Right lung (tissue), 5 donors: ENCODE results near the gene HDGFL2. TPM values are rescaled to one million over a fixed set of nuclear protein-coding genes. Genes with fewer than 3 reads are reported as not detected.
"Not testable (repeated sequence)": the region's sequence is repeated elsewhere in the genome, so short reads cannot be mapped to it uniquely, and the experiment has no call there.

Experiments used
- DNase-seq, 2 donors: peaks; one replicate each; pipeline ENCODE4 v3.0.0-alpha.2; 2013
- polyA plus RNA-seq, 5 donors: library from polyadenylated mRNA; unstranded; fragments of 120-200 nt; gene quantifications; one replicate each; pipeline versions ENCODE4 v1.2.1 to v1.2.3, GENCODE V29; 2013; ENCODE audit warnings: inconsistent platforms in 1 of 5, low replicate concordance in 1 of 5; ENCODE audit not compliant: insufficient read length in 5 of 5, insufficient read depth in 1 of 5

HDGFL2 gene
- polyA plus RNA-seq, 5 donors = 59.1 to 97.0 (median 77.2) TPM

DNA sequence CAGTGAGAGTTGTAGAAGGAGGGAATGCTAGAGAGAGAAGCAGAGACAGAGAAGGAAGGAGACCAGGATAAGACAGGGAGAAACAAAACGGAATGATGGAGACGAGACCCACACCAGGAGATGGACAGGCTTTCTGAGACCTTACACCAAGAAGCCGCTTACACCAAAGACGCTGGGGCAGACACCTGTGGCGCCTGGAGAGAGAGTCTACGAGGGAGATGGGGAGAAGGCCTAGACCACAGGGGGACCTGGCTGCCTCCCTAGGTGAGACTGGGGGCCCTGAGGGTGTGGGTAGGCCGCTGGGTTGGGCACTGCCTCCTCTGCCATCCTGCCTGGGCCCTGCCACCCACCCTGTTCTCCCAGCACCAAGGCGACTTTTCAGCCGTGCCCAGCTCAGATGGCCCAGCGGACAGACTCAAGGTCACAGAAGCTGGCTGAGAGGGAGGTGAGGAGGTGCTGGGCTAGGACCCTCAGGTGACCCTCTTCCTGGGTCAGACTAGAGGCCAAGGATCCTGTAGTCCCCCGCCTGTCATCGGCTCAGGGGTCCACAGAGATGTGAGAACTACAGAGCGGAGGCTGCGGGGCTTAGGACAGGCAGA, 57.9 kb downstream of the HDGFL2 start:
- no peak for DNase-seq

DNA sequence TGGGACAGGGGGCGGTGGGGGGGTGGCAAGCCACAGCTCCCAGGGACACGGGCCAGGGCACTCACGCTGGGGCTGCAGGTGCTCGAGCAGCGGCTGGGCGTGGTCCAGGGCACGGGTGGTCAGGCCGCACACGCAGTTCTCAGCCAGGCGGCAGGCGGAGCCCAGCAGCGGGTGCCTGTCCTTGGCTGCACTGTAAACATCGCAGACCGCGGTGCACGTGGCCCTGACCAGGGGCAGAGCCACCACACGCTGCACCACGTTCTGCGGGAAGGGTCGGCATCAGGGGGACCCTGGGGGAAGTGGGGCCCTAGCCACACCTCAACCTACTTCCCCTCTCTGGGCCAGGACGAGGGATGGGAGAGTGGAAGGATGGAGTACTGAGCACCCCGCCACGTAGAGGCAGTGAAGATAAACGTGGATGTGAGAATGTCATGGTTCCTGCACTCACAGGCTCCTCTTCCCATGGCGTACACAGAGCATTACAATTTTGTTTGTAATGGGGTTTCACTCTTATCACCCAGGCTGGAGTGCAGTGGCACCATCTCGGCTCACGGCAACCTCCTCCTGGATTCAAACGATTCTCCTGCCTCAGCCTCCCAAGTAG, 59.6 kb downstream of the HDGFL2 start:
- no peak for DNase-seq

DNA sequence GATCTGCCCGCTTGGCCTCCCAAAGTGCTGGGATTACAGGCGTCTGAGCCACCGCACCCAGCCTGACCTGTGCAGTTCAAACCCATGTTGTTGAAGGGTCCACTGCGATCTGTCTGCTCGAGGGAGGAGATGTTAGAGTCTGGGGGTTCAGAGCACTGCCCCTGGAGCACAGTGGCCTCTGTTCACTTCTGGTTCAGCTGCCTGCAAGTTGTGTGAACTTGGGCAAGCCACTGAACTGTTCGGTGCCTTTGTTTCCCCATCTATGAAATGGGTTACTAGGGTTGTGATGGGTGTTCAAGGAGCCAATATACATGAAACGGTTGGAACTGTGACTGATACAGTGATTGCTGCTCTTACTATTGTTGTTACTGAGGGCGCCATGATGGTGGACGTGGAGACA, 61.2 kb downstream of the HDGFL2 start:
- DNase-seq = no peak

DNA sequence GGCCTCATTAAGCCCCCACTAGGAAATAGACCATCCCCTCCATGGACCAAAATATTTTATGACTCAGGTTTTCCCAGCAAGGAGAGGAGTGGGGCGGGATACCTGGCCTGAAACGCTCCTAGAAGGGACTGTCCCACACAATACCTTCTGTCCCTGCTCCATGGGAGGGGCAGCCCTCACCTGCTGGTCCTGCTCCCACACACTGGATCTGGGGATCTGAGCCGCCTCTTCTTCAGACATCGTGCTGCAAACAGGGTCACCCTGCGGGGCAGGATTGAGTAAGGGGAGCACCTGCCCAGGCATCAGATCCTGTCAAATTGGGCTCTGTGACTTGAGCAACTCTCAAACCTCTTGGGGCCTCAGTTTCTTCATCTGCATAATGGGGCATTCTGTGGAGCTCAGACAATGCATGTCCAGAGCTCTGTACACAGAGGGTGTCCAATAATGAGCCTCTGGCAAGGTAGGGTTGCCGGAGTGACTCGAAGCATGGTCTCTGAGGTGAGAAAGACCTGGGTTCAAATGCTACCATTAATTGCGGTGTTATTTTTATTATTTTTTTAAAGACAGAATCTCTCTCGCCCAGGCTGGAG, 61.8 kb downstream of the HDGFL2 start:
- DNase-seq = no peak

DNA sequence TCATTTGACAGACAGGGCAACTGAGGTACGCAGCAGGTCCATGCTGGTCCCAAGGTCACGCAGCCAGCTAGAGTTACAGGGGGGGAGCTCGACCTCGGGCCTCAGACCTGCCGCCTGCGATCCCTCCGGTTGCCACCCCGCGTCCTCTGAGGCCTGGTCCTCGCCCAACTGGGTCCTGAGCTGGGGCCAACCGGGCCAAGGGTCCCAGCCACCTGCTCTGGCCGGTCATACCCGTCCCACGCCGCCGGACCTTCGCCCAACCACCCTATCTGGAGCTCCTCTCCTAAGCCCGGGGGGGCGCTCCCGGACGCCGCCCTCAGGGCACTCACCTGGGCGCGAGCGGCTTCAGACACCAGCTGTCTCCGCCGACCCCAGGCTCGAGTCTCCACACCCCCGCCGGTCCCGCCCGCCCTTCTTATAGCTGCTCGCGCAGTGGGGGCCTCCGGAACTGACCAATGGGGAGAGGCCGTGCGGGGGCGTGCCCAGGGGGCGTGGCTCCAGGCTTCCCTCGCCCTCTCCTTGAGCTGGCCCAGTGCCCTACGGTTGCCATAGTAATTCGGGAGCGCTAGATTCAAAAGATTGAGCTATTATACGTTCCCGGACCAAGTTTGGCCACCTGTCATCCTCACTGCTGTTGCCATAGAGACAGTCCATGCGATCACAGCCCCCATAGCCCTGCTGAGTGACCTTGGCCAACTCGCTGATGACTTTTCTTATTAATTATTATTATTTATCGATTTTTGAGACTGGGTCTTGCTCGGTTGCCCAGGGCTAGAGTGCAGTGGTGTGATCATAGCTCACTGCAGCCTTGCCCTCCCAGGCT, 63.0 kb downstream of the HDGFL2 start, which contains the start of gene PLIN5:
Gene PLIN5 (minus strand): TSS at position 389 of the 823 bp plus-strand sequence. CDS start 1,150 bp downstream, outside the sequence.
- peak; percentile 30 to 36 for DNase-seq

DNA sequence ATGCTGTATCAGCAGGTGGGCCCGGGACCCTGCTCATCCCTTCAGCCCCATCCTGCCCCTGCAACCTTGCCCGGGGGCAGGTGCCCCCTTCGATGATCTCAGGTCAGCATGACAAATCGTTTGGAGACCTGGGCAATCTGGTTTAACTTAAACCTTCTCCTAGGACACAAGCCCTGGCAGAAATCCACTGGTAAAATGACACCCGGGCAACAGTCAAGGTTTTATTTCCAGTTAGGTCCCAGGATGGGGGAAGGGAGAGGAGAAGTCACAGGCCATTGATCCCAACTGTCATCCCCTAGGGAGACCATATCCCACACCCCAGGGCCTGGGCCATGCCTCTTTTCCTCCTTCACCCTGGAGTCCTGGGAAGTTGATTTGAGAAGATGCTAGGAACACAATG, 64.7 kb downstream of the HDGFL2 start:
- DNase-seq = no peak

DNA sequence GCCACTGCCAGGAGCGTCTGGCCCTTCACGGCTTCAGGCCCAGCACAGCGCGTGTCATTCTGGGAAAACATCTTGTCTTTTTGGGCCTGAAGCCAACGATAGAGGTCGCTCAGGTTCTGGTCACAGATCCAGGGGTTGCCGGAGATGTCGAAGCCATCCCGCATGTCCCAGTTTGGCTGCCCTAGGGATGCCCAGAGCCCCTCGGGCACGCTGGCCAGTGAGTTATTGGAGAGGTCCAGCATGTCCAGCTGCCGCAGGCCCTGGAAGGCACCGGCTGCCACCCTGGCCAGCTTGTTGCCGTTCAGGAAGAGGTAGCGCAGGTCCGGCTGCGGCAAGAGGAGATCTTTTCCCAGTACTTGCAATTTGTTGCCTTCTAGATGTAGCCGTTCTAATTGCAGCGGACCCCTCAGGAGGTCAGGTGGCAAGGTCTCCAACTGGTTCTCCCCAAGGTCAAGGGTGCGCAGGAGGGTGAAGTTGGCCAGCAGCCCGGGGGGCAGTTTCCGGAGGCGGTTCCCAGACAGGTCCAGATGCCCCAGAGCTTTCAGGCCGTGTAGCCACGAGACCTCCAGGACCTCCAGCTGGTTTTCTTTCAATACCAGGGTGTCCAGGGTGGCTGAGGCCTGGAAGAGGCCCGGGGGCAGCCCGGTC, 66.0 kb downstream of the HDGFL2 start:
- DNase-seq = no peak

DNA sequence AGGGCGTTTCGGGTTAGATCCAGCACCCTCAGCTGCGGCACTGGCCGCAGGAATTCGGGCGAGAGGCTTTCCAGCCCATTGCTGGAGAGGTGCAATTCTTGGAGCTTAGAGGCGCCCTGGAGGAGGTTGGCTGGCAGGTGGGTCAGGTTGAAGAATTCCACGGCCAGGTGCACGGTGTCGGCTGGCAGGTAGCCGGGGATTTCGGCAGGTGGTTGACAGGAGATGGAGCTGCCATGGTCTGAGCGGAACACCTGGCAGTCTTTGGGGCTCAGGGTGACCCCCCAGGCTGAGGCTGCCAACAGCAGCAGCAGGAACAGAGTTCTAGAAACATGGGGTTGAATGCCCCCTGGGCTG, 66.5 kb downstream of the HDGFL2 start:
- DNase-seq = no peak

DNA sequence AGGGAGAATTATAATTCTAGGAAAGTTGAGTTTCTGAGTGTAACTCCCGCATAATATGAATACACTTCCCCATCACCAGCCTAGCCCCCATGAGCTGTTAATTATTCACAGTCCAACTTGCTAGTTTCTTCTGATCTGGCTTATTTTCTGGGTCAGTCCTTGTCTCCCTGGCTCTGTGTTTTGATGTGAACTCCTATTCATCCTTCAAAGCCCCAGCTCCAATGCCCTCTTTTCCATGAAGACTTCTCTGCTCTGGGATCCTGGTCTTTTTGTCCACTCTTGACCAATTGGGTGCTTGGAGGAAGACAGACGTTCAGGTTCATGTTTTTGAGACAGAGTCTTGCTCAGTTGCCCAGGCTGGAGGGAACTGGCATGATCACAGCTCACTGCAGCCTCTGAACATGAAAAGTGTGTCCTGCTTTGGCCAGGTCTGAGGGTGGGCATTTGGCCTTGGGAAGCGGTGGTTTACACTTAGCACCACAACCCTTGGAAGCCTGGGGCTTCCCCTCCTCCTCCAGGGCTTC, 67.1 kb downstream of the HDGFL2 start:
- no peak for DNase-seq

DNA sequence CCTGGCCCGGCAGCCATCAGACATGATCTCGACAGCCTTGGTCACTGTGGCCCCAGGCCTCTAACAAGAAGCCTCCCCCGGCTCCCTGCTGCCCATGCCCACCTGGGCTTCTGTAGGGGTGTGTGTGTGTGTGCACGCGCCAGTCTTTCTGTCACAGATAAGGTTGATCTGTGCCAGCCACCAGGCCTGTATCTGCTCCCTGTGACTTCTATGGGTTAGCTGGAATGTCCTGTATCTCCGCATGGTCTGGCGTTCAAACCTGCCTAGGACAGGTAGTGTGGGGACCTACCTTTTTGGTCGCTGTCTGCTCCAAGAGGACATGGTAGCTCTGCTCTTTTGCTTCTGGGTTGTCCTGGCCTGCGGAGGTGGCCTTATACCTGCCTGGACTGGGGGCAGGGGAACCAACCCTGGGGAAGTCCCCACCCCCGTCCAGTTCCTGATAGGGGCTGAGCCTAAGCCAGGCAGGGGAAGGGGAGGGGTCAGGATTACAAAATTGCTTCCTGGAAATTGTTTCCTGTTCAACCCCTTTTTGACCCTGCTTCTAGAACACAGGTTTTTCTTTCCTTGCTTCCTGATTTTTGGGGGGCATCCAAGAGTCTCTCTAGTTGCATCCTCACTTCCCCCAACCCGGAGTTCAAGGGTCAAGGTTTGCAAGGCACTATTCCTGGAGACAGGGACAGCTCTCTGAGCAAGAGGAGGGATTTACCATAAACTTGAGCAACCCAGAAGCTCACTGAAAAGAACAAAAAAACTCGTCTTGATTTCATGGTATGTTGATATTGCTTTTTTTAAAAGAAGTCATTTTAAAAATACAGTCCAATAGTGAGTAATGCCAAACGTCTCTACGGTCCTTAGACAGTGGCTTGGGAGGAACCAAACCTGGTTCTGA, 67.8 kb downstream of the HDGFL2 start, which contains the start of gene LRG1:
Gene LRG1 (minus strand): TSS at position 344 of the 889 bp plus-strand sequence. CDS start 23 bp downstream, at position 321.
- no peak for DNase-seq

DNA sequence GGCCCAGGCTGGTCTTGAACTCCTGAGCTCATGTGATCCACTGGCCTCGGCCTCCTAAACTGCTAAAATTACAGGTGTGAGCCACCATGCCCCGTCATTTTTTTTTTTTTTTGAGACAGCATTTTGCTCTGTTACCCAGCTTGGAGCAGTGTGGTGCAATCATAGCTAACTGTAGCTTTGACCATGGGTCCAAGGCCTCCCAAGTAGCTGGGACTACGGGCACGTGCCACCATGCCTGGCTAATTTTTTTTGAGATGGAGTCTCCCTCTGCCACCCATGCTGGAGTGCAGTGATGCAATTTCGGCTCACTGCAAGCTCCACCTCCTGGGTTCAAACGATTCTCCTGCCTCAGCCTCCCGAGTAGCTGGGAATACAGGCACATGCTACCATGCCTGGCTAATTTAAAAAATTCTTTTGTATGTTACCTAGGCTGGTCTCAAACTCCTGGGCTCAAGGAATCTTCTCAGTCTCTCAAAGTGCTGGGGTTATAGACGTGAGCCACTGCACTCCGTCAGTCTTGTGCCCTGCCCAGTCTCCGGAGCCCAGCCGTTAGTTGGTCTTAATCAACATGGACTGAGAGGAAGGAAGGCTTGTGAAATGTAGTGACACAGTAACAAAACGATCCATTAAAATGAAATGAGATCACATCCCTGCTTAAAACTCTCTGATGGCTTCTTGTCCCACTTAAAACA, 69.2 kb downstream of the HDGFL2 start:
- no peak for DNase-seq

DNA sequence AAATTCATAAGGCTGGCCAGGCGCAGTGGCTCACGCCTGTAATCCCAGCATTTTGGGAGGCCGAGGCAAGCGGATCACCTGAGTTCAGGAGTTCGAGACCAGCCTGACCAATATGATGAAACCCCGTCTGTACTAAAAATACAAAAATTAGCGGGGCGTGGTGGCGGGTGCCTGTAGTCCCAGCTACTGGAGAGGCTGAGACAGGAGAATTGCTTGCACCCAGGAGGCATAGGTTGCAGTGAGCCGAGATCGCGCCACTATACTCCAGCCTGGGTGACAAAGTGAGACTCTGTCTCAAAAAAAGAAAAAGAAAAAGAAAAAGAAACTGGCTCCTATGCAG, 69.7 kb downstream of the HDGFL2 start:
- DNase-seq = not testable (repeated sequence)

DNA sequence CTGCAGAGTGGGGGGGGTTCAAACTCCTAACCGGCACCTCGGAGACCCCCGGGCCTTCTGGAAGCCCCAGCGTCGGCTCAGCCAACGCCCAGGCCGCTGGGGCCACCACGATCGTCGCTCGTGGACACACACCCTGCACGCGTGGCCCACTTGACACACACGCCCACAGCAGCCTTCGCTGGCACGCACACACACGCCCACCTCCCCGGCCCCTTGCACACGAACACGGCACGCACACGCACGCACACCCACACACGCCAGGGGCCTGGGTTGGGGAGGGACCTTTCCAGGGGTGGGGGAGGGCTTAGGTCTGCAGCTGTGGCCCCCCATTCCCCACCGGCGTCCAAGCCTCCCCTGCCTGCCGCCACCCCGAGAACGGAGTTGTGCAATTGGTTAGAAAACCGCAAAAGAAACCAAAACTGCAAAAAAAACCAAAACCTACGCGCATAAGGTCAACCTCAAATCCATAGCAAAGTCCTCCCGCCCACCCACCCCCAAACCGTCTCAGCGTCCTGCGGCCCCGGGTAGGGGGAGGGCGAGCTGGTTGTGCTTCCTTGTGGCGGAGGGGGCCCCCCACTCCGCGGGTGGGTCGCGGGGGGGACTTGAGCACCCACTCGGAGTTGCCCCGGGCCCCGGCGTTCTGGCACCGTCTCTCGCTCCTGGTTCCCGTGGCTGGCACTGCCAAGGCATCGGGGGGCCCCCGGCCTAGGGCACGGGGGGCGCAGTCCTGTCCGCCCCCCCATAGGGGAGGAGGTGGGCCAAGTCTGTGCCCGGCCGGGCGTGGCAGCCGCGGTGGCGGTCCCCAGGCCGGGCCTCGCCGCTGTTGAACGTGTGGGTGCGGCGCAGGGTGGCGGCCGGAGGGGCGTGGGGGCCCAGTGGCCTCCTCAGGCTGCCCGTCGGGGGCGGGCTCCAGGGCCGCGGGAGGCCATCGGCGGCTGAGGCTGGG, 71.1 kb downstream of the HDGFL2 start:
- no peak for DNase-seq

DNA sequence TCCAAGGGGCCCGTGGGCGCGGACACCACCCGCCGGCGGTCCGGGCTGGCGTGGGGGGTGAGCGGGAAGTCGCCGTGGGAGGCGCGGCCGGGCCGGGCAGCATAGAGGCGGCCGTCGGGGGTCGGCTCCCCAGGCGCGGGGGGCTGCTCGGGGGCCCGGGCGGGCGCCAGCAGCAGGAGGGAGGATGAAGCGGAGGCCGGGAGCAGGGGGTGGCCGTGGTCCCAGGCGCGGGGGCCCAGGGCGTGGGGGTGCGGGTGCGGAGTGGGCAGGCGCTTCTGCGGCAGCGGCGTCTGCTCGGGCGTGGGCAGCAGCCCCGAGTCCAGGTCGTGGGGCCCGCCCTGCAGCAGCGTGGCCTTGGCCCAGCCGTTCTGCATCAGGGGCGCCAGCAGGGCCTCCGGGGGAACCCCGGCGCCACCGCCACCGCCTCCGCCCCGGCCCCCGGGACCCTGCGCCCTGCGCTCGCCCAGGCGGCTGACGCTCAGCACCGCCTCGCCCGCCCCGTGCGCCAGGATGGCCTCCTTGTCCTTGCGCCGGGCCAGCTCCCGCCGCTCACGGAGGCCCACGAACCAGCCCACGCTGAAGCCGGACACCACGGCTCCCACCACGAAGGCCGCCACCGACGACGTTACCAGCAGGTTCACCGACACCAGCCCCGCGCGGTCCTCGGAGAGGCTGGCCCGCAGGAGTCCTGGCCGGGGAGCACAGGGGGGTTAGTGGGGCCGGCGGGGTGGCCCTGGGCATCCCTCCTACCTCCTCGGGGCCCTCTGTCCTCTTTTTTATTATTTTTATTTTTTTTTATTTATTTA, 71.9 kb downstream of the HDGFL2 start:
- no peak for DNase-seq

DNA sequence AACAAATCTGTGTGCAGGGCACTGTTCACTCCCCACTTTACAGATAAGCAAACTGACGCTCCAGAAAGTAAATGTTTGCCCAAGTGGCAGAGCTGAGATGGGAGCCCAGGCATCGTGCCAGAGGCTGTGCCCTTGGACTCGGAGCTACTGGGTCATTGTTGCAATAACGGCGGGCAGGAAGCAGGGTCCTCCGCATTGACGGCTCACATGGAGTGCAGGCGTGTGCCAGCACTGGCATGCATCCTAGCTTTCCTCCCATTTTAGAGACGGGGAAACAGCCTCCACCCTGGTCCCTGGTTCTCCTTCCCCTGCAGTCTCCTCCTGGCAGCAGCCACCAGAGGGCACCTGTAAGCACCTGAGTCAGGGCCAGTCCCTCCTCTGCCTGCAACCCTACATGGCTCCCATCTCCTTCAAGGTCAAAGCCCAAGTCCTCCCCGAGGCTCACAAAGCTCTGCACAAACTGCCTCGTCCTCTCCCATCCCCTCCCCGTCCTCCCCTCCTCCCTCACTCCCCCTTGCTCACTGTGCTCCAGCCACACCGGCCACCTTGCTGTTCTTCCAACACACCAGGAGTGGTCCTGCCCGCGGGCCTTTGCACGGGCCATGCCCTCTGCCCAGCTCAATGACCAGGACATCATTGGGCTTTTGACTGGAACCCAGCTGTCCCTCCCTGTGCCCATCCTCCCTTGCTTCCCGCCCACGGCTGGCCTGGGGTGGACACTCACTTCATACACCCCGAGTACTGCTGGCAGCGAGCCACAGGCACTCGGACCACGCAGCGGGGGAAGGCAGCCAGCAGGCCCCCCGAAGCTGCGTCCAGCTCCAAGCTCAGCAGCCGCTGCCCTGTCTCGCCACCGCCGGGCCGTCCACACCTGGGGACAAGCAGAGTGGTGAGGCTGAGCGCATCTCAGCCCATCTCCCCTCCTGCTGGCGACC, 75.5 kb downstream of the HDGFL2 start:
- DNase-seq = no peak

DNA sequence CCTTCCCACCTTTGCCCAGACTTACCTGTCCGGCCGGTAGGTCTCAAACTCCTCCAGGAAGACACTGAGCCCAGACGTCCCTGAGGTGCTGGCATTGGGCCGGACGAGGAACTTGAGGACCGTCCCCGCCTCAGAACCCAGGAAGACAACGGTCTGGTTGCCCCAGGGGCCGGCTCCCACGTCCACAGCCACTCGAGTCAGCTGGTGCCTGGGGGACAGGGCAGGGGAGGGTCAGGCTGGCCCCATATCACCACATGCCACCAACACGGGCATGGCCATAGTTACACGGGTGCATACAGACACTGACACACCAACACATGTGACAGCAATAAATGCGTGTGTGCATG, 76.1 kb downstream of the HDGFL2 start:
- DNase-seq = no peak

DNA sequence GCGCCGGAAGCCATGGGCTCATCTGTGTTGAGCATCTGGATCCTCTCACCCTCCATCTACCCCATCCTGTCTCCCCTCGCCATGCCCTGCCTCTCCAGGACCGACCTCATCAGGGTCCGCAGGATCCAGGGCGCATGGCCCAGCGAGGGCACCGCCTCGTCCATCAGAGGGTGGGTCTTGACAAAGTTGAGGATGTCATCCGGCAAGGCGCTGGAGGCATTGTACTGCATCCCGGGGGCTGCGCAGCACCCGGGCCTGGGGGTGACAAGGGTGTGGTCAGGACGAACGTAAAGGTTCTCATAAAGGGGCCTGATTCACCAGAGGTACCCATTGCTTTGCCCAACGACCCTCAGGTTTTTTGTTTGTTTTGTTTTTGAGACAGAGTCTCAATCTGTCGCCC, 77.9 kb downstream of the HDGFL2 start:
- no peak for DNase-seq
